GM18498 (cell line): ENCODE measurements around the gene CST9.
"Not testable (repeated sequence)": the region's sequence is repeated elsewhere in the genome, so short reads cannot be mapped to it uniquely, and the experiment has no call there.

ENCODE experiments used
- ATAC-seq: cut with Tn5 transposase; IDR thresholded peaks from one replicate; pipeline ENCODE4 v1.9.1; 2021; ENCODE audit warnings: mild to moderate bottlenecking, moderate library complexity; ENCODE audit not compliant: unreplicated experiment

Gene CST9

GRCh38 chr20:23637282-23638221 lies 31.8 kb upstream of the CST9 start, which contains the start of gene CST3:
Gene CST3, minus strand, starts transcription at chr20:23637955. Its CDS starts 93 bp downstream, at chr20:23637862.
- ATAC-seq = peak; percentile 67

GRCh38 chr20:23636908-23637281 lies 31.2 kb upstream of the CST9 start:
- no peak for ATAC-seq

DNA sequence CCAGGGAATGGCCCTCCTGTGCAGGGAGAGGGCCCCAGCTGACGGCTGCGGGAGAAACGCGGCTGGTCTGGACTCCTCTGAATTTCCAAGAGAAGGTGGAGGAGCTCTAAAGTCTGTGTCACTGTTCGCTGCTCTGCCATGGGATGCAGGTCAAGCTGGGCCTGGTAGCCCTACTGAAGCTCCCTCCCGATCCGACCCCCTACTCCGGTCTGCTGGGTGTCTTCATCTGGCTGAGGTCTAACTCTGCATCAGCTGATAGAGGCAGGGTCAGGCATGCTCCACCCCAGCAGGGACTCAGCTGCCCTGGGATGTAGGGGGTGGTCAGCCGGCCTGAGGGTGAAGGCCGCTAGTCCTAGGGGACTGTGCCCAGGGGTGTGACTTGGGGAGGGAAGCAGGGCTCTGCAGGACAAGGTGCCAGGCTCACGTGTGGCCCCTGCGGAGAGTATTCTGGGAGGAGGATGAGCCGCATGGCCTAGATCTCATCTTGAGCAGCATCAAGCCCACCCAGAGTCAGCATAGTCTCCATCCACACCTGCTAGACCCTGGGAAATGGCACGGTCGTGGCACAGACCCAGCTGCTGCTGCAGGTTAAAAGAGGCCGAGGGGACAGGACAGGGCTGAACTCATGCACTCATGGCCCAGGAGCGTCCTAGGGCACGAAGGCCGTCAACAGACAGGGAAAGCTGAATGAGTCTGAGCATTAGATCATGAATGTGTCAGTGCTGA lies 30.6 kb upstream of the CST9 start:
- ATAC-seq = no peak

GRCh38 chr20:23635768-23636090 lies 30.0 kb upstream of the CST9 start:
- ATAC-seq = not testable (repeated sequence)

DNA sequence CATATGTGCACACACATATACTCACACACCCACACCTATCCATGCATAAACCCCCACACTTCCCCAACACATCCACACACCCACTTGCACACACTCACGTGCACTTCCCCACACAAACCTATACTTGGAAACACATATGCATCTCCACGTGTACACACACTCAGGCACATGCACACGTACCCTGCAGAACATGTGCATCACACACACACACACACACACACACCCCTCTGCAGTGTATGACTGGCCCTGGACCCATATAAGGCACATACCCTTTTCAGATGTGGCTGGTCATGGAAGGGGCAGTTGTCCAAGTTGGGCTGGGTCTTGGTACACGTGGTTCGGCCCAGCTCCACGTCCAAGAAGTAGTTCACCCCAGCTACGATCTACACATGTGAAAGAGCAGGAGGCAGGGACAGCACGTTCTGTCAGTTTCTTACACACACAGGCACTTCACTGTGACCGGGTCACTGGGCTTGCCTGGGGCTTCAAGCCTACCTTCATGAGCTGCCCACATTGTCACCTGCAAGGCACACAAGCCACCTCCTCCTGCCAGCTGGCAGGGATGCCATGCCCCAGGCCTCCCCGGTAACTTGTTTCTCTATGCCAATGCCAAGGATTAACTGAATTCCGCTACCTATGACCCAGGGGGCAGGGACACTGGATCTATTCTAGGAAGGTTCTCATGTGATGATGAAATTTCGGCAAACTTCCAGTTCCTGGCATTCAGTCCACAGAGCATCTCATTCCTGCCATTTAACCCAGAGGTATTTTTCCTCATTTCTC lies 29.5 kb upstream of the CST9 start:
- no peak for ATAC-seq

GRCh38 chr20:23634044-23634801 lies 28.5 kb upstream of the CST9 start:
- ATAC-seq = no peak

GRCh38 chr20:23632711-23633573 lies 27.2 kb upstream of the CST9 start:
- ATAC-seq = no peak

DNA sequence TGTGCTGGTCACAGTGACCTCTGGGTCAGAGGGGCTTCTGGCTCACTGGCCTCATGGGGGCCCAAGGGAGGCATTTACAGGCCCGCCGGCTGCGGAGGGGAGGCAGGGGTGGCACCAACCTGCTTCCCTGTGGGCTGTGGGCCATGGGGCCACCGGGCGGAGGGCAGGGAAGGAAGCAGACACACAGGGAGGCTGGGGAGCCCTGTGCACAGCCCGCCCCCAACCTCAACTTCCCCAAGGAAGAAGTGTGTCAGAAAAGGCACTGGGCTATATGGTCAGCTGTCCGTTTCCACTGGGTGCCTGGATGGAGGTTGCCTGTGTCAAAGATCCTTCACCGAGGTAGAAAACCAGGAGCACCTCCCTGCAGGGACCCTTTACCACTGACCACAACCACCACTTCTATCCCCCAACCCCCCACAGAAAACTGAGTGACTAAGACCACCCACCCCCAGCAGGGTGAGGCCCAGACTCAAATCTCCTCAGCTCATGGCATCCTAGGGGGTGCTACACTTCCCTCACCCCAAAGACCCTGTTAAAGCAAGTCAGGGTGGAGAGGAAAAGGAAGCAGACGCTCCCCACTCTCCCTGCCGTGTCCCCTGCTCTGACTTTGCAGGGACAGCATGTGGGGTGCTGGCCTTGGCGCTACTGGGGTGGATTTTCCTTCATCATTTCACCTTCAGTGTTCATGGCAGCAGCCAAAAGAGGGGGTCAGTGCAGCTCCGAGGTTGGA lies 26.4 kb upstream of the CST9 start:
- no peak for ATAC-seq

- no peak for ATAC-seq
These were observed 25.6 kb upstream of the CST9 start for GRCh38 chr20:23631226-23631822.

DNA sequence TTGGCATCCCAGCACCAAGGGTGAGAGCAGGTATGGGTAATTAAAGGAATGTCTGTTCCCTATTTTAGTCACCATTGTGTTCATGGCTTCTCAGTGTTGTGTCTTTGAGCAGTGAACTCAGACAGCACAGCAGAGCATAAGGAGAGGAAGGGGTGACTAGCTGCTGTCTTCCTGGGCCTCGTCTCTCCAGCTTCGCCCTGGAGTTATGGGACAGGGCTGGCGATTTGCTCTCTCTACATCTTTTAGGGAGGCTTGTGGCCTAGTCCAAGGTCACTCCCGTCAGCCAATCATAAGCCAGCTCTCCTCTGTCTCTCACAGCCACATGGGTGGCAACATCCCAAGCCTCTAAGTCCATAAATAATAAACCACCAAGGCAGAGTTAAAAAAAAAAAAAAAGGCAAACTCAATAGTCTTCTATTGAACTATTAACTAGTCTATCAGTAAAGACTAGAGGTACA lies 24.7 kb upstream of the CST9 start:
- no peak for ATAC-seq

DNA sequence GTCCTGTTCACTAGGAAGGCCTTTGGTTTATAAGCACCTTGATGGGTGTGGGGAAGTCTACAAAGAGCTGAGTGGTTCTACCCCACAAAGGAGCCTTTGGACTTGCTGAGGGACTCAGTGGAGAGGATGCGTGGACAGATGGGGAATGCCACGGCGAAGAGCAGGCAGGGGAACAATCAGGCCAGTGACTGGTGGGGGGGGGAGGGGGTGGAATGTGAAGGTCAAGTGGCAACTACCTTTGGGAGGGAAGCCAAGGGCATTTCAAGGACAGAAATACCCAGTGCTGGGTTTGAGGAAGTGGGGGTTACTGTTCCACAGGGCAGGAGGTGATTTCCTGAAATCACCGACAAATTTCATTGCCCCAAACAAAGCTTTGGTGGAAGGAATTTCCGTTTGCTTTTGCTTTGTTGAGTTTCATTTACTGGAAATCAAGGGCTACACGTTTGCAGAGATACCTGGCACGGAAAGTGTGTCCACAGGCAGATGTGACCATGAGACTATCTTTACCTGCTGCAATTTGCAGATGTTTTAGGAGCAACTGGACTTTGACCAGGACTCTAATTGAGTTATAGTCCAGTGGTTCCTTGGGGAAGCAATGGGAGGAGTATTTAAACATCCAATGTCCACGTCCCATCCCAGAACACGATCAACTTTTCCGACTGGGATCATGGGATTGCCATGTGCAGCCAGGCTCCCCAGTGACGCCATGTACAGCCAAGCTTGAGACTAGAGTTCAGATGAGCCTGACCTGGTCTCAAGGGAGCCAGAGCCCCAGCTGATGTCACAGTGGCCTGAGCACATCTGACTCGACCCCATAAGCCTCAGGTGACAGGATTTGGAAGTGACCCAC lies 24.1 kb upstream of the CST9 start:
- no peak for ATAC-seq

DNA sequence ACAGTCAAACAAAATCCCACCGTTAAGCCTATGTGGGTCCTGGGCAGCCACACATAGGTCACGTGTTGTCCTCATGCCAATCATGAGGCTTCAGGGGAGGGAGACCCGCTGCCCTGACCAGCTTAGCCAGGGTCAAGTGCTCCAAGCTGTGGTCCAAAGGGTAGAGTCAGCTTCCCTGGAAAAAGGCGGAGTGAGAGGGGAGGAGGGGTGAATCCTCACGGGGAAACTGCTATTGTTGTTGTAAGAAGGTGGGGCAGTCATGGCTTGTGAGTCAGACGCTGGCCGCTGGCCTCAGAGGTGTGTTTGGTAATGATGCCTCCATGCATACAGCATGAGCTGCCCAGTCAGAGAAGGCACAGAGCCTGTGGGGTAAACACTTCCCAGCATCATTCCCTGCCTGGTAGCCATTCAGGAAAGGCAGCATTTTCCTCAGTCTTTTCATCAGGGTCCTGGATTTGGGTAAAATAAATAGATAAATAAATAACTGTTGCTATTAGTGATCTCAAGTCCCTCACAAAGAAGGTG lies 23.4 kb upstream of the CST9 start:
- ATAC-seq = no peak

- ATAC-seq = no peak
These were observed 22.8 kb upstream of the CST9 start for GRCh38 chr20:23628402-23629016.

DNA sequence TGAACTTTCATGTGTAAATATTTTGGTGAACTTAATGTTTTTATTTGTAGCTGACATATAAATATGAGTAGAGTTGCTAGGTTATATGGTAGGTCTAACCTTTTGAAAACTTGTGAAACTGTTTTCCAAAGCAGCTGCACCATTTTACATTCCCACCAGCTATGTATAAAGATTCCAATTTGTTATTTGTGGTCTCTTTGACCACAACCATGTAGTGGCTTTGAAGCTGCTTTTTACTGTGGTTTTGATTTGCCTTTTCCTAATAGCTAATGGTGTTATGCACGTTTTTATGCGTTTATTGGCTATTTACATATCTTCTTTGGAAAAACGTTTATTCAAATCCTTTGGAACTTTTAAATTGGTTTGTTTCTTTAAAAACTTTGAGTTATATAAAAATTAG lies 21.8 kb upstream of the CST9 start:
- no peak for ATAC-seq

- no peak for ATAC-seq
These were observed 20.4 kb upstream of the CST9 start for GRCh38 chr20:23626040-23626620.

DNA sequence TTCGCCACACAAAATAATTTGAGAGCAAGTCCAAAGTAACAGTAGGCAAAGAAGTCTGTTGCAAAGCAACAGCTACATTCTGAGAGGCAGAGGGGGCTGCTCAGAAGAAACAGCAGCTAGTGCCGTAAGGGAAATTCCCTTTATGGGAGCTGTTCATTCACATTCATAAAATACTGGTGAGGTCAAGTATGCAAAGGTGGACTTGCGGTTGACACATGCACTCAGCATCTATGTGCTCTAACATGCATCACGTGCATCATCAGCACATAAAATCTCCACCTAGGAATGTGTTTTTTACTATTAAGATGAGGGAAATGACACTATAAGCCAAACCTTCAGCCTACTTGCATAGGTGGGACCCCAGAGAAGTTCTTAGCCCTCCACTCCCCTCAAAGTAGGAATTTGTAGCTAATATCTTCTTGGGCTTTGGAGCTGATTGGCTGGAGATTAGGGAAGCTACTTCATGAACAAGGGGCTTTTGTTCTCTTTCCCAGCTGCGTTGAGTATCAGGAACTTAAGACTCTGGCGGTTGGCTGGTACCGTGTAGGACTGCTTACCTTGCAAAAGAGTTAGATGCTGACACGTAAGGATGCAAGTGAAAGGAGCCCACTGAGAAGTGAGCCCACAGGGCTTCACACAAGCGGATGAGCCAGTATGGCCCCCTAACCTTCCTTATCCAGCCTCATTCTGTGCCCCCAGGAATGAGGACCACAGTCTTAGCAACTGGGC lies 19.7 kb upstream of the CST9 start:
- ATAC-seq = no peak
